ENCODE results near the gene ALDH3A1.

The ALDH3A1 gene

GRCh38 chr17:19731626-19732025 is 16.5 kb downstream of the ALDH3A1 start:
- no peak for TF ChIP-seq CTCF (IDR thresholded peaks at IDR 0.05; ENCODE audit: insufficient read depth, low read depth, low read length, missing control alignments)
- no peak overlapping the region for H3K4me3 ChIP-seq (ENCODE audit: low read length)
- no peak for DNase-seq (ENCODE audit: low read depth)

- TF ChIP-seq CTCF (IDR thresholded peaks at IDR 0.05; ENCODE audit: insufficient read depth, low read depth, low read length, missing control alignments), result no peak
These were observed 17.3 kb downstream of the ALDH3A1 start for GRCh38 chr17:19730843-19731242.

GRCh38 chr17:19729900-19730299 is 18.2 kb downstream of the ALDH3A1 start:
- DNase-seq (ENCODE audit: low read depth), result no peak
- TF ChIP-seq CTCF (IDR thresholded peaks at IDR 0.05; ENCODE audit: insufficient read depth, low read depth, low read length, missing control alignments), result no peak
- no peak overlapping the region for H3K4me3 ChIP-seq (ENCODE audit: low read length)

More at GRCh38 chr17:19730843-19731242, 17.3 kb downstream of the ALDH3A1 start:
- H3K4me3 ChIP-seq (ENCODE audit: low read length), result no peak overlapping the region
- DNase-seq (ENCODE audit: low read depth), result no peak

GRCh38 chr17:19728084-19728495 is 20.0 kb downstream of the ALDH3A1 start:
- peak; percentile 89 for DNase-seq (ENCODE audit: low read depth)
- TF ChIP-seq CTCF (IDR thresholded peaks at IDR 0.05; ENCODE audit: insufficient read depth, low read depth, low read length, missing control alignments), result no peak
- no peak overlapping the region for H3K4me3 ChIP-seq (ENCODE audit: low read length)

GRCh38 chr17:19727501-19728078 is 20.5 kb downstream of the ALDH3A1 start:
- DNase-seq (ENCODE audit: low read depth), result peak; percentile 92
- no peak for TF ChIP-seq CTCF (IDR thresholded peaks at IDR 0.05; ENCODE audit: insufficient read depth, low read depth, low read length, missing control alignments)
- no peak overlapping the region for H3K4me3 ChIP-seq (ENCODE audit: low read length)

- no peak for DNase-seq (ENCODE audit: low read depth)
- H3K4me3 ChIP-seq (ENCODE audit: low read length), result no peak overlapping the region
- TF ChIP-seq CTCF (IDR thresholded peaks at IDR 0.05; ENCODE audit: insufficient read depth, low read depth, low read length, missing control alignments), result no peak
These were observed 21.3 kb downstream of the ALDH3A1 start for GRCh38 chr17:19726631-19727376.
